Keratinocyte (primary cell): ENCODE measurements around the gene INO80E. TPM values are rescaled to one million over a fixed set of nuclear protein-coding genes. Genes with fewer than 3 reads are reported as not detected.

Experiments used
- DNase-seq: peaks from one replicate; pipeline ENCODE4 v3.0.0-alpha.2; 2011; ENCODE audit warnings: low read depth, missing footprints, low spot score
- FAIRE-seq: peaks from 2 replicates; lab custom pipeline; 2011; peaks lifted over from hg19 to GRCh38; lab: Jason Lieb, UNC
- H2AFZ ChIP-seq: 2 replicates; pipeline ENCODE4 v1.6.0; 2012; ENCODE audit warnings: low read length, control low read depth, inconsistent platforms; ENCODE audit not compliant: control insufficient read depth
- H3K27ac ChIP-seq: 2 replicates; pipeline ENCODE4 v1.5.1; 2011; ENCODE audit warnings: low read length; ENCODE audit not compliant: control insufficient read depth, insufficient read depth
- H3K27me3 ChIP-seq: 3 replicates; pipeline ENCODE4 v1.6.0; 2011; ENCODE audit warnings: low read length; ENCODE audit not compliant: control insufficient read depth, insufficient read depth; ENCODE audit errors: extremely low read depth
- H3K36me3 ChIP-seq, 2 experiments: 2 replicates in 1 of 2; 3 replicates in 1 of 2; pipeline ENCODE4 v1.5.1; 2011; ENCODE audit warnings: low read length in 2 of 2, mild to moderate bottlenecking in 1 of 2; ENCODE audit not compliant: control insufficient read depth in 2 of 2, insufficient read depth in 2 of 2; ENCODE audit errors: extremely low read depth in 1 of 2
- H3K4me1 ChIP-seq: 3 replicates; pipeline ENCODE4 v1.5.1; 2011; ENCODE audit warnings: low read length; ENCODE audit not compliant: control insufficient read depth, insufficient read depth; ENCODE audit errors: extremely low read depth
- H3K4me2 ChIP-seq: 3 replicates; pipeline ENCODE4 v1.6.0; 2011; ENCODE audit warnings: low read depth, low read length; ENCODE audit not compliant: control insufficient read depth, insufficient read depth; ENCODE audit errors: extremely low read depth
- H3K4me3 ChIP-seq, 3 experiments: fragments of 200-600 bp in 1 of 3; sonication (generic) in 1 of 3; 2 replicates in 2 of 3; 3 replicates in 1 of 3; pipeline ENCODE4 v1.5.1; 2011 to 2016; ENCODE audit warnings: low read length in 3 of 3, mild to moderate bottlenecking in 3 of 3, control low read depth in 2 of 3, inconsistent platforms in 1 of 3, low read depth in 1 of 3, mixed read lengths in 1 of 3, mixed run types in 1 of 3, moderate library complexity in 1 of 3; ENCODE audit not compliant: control insufficient read depth in 2 of 3, insufficient read depth in 2 of 3; ENCODE audit errors: extremely low read depth in 1 of 3
- H3K79me2 ChIP-seq: 2 replicates; pipeline ENCODE4 v1.6.0; 2012; ENCODE audit warnings: low read length; ENCODE audit not compliant: control insufficient read depth, insufficient read depth
- H3K9ac ChIP-seq: 3 replicates; pipeline ENCODE4 v1.6.0; 2011; ENCODE audit warnings: low read length; ENCODE audit not compliant: control insufficient read depth, insufficient read depth; ENCODE audit errors: extremely low read depth
- H3K9me1 ChIP-seq: 3 replicates; pipeline ENCODE4 v1.6.0; 2011; ENCODE audit warnings: low read length; ENCODE audit not compliant: control insufficient read depth, insufficient read depth; ENCODE audit errors: extremely low read depth
- H3K9me3 ChIP-seq: 2 replicates; pipeline ENCODE4 v1.5.1; 2012; ENCODE audit warnings: low read depth, low read length; ENCODE audit not compliant: control insufficient read depth
- H4K20me1 ChIP-seq: 3 replicates; pipeline ENCODE4 v1.6.0; 2011; ENCODE audit warnings: low read length; ENCODE audit not compliant: control insufficient read depth, insufficient read depth; ENCODE audit errors: extremely low read depth
- CTCF ChIP-seq, 3 experiments: IDR thresholded peaks in 1 of 3; conservative IDR thresholded peaks in 1 of 3; optimal IDR thresholded peaks in 1 of 3; 2 replicates in 2 of 3; 3 replicates in 1 of 3; pipeline versions ENCODE3 to v1.5.1; 2011; ENCODE audit warnings: low read length in 3 of 3, mild to moderate bottlenecking in 3 of 3, moderate library complexity in 2 of 3, control low read depth in 1 of 3, inconsistent platforms in 1 of 3; ENCODE audit not compliant: insufficient read depth in 2 of 3; ENCODE audit errors: extremely low read depth in 1 of 3
- EZH2 ChIP-seq: IDR thresholded peaks from one replicate; pipeline ENCODE4 v1.6.1; 2012; ENCODE audit warnings: inconsistent platforms, mild to moderate bottlenecking, low read length, moderate library complexity
- dilution Hi-C: fragments of 300-500 bp; cut with MboI; formaldehyde crosslinking; loops from one replicate; pipeline ENCODE4 v1.7.0; 2020; ENCODE audit warnings: low sequenced_read_pairs; ENCODE audit not compliant: extremely low pct_ligation_motif_present
- polyA plus RNA-seq, 5 experiments: library from polyadenylated mRNA; depleted of rRNA in 3 of 5; stranded (reverse) in 3 of 5; stranded (forward) in 1 of 5; unstranded in 1 of 5; fragments of >200 nt; gene quantifications; 1 replicate in 1 of 5; 2 replicates in 3 of 5; 3 replicates in 1 of 5; pipeline versions ENCODE4 v1.2.1 to v1.2.3, GENCODE V29; 2011 to 2012; ENCODE audit warnings: missing spikeins in 2 of 5, low read depth in 1 of 5, low replicate concordance in 1 of 5

Gene INO80E
- polyA plus RNA-seq, 1 donor (not counting 4 experiments of a cell fraction or from before 2014, with no cell fraction given): 26.7 TPM

- H3K79me2 ChIP-seq: peaks cover 45% of the 10 kb centered on the region
- H3K4me1 ChIP-seq: peaks cover 18% of the 10 kb centered on the region
- no peak overlapping the region for H3K4me2 ChIP-seq
- peaks cover 22% of the 10 kb centered on the region for H4K20me1 ChIP-seq
- H3K36me3 ChIP-seq: peaks cover 42 to 43% of the 10 kb centered on the region in 2 experiments
- no peak for FAIRE-seq
- H3K27ac ChIP-seq: no peak overlapping the region
- no peaks in the 10 kb centered on the region for H3K27me3 ChIP-seq
- H3K4me3 ChIP-seq: no peak overlapping the region
- dilution Hi-C loops: no loop called here
- no peak for TF ChIP-seq EZH2
- no peak overlapping the region for H2AFZ ChIP-seq
- H3K9me3 ChIP-seq: no peaks in the 10 kb centered on the region
- DNase-seq: no peak
- H3K9me1 ChIP-seq: peaks cover 4% of the 10 kb centered on the region
- no peak overlapping the region for H3K9ac ChIP-seq
Measured at GRCh38 chr16:29978564-29979270, 17.3 kb upstream of the INO80E start.

- Histone ChIP-seq H3K4me3 (no peak overlapping the region), H3K79me2 (peaks cover 5% of the 10 kb centered on the region), H3K27me3 (no peaks in the 10 kb centered on the region), H3K9me3 (no peaks in the 10 kb centered on the region), H3K36me3 (peaks cover 56 to 68% of the 10 kb centered on the region in 2 experiments), H3K9me1 (no peaks in the 10 kb centered on the region), H3K4me2 (no peak overlapping the region), H3K27ac (no peak overlapping the region), H4K20me1 (peaks cover under 1% of the 10 kb centered on the region), H3K9ac (no peak overlapping the region), H2AFZ (no peak overlapping the region), H3K4me1 (no peaks in the 10 kb centered on the region)
- no peak for TF ChIP-seq CTCF (optimal IDR thresholded peaks at IDR 0.05 in 1 of 3, IDR thresholded peaks at IDR 0.05 in 1 of 3, conservative IDR thresholded peaks at IDR 0.05 in 1 of 3; ENCODE audit: extremely low read depth in 1 of 3, insufficient read depth in 2 of 3, low read length in 3 of 3)
- no peak for TF ChIP-seq EZH2
- dilution Hi-C loops: no loop called here
- FAIRE-seq: no peak
- DNase-seq: no peak
Measured at GRCh38 chr16:29982560-29983419, 13.3 kb upstream of the INO80E start.
